GM19455 (cell line): ENCODE data around the gene CUBN.

Experiments
- ATAC-seq: cut with Tn5 transposase; IDR thresholded peaks from one replicate; pipeline ENCODE4 v1.9.1; 2021; ENCODE audit not compliant: unreplicated experiment

Gene CUBN

GRCh38 chr10:17043586-17043985 is 86.0 kb downstream of the CUBN start:
- ATAC-seq = no peak

- no peak for ATAC-seq
Measured at GRCh38 chr10:17041626-17042520, 87.7 kb downstream of the CUBN start.

DNA sequence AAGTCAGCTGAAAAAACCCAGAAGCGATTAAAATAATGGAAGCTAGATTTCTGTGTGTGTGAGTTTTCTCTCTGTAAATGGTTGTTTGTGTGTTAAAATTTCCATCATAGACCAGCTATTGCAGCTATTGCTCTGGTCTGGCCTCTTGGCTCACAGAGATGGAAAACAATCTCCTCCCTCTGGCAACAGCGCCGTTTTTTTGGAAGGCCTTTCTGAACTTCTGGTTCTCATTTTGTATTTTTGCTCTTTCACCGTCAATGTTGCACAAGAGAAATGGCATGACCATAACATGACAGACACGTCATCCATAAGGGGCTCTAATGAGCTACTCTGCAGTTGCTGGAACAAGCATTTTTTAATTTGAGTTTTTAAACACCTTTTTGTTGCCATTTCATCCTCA is 91.0 kb downstream of the CUBN start:
- ATAC-seq = no peak

DNA sequence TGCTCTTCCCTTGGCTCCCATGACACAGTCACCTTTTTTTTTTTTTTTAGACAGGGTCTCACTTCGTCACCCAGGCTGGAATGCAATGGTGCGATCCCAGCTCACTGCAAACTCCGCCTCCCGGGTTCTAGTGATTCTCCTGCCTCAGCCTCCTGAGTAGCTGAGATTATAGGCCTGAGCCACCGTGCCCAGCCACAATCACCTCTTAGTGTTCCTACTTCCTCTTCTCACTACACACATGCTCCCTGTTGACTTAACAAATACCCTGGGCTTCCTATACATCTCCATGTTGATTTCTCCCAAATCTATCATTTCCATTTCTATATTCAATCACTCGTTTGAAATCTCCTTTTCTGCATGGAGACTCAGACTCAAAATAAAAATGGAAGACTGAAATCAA is 91.7 kb downstream of the CUBN start:
- no peak for ATAC-seq

GRCh38 chr10:17035446-17035845 is 94.2 kb downstream of the CUBN start:
- ATAC-seq = no peak

- no peak for ATAC-seq
Measured at GRCh38 chr10:17033529-17034260, 95.9 kb downstream of the CUBN start.

DNA sequence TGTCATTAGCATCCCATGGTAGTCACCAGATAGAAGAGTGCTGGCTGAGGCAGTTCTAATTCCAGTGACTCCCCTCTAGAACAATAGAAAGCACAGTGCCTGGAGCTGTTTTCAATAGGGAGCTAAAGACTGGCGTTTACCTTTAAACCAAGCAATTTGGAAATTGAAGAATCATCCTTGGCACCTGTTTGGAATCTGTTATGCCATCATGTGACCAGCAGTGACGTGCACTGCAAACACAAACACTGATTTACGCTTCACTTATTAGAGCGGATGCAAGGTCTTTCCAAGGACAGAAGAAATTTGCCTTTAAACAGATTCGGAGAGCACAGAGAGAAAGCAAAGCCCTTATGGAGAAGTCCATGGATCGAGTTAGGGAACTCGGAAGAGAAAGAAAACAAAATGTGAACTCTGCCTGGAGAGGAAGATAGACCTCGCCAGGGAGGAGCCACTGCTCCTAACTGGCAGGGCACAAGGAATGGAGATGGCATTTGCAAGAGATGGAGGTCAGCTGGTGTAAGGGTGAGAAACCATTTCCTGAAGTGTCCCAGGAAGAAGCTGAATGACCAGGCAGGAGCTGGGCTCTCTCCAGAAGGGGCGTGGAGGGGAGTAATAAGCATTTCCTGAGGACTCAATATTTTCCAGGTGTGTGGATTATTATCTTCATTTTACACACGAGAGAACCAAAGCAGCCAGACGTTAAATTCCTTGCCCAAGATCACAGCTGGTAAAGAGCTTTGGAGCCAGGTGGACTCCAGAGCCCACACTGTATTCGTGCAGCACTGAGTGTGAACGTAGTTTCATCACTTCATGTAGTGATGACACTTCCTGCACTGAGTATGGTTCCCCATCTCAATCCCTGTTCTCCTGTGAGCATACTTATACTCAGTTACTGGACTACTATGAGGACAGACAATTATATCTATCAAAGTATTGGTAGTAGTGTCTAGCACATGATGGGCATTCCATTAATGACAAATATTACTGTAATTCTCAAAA is 97.7 kb downstream of the CUBN start:
- ATAC-seq = no peak

DNA sequence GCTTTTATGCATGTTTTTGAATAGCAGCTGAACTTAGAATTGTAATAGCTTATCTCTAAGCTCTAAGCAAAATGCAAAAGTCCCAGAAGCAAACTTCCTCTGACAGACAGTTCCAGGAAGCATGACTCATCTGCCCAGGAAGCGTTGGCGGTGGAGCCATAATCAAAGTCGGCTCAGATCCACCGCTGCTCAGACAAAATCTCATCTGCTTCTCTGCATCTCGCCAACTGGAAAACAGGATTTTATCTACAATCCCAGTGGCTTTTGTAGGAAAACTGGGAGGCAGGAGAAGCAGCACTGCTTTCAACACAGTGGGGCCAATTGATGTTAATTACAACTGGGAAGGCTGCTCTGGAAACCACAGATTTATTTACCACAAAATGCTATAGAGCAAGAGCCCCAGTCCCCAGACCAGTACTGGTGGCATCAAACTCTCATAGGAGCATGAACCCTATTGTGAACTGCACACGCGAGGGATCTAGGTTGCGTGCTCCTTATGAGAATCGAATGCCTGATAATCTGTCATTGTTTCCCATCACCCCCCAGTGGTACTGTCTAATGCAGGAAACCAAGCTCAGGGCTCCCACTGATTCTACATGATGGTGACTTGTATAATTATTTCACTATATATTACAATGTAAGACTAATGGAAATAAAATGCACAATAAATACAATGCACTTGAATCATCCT is 99.9 kb downstream of the CUBN start:
- ATAC-seq = no peak

DNA sequence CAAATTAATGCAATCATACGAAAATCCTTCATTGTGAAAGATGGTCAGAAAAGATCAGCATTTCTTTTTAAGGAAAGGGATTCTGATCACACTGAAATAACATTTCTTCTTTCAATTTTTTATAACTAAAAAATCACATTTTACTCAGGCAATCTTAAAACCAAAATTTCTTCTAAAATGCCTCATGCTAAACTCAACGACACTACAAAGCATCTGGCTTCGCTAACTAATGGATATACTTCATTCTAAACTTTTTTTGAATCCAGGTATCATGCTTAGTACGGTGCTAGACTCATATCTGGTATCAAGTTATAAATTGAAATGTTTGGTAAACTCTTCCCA is 100.4 kb downstream of the CUBN start:
- no peak for ATAC-seq

- ATAC-seq = no peak
Measured at GRCh38 chr10:17028798-17029197, 100.8 kb downstream of the CUBN start.

DNA sequence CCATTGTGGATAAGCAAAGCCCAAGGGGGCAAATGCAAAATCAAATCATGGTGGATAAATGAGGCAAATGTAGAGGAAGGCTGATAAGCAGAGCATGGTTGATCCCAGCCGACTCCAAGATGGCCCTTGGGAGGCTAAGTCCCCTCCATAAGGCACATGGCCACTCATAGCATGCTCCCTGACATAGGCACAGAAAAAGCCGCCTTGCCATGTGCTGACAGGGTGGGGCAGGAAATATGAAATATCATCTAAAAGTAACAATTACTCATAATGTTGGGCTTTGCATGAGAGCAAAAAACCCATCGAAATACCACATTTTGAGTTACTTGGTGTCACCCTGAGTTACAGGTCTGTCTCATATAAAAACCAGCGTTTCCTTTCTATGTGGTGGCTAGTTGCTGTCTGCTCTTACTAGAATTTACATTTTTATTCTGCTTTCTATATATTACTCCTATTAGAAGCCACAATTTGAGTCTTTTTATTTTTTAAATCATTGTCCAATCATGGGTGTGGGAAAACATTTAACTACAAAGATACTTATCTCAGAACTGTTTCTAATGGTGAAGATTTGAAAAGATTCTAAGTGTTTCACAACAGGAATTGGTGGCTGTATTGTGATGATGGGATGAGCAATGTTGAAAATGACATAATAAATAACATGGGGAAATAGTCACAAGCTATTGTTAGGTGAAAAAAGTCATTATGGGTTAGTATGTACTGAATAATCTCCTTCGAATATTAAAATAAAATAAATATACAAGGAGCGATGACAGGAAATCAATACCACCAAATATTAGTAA is 102.7 kb downstream of the CUBN start:
- peak; percentile 62 for ATAC-seq

DNA sequence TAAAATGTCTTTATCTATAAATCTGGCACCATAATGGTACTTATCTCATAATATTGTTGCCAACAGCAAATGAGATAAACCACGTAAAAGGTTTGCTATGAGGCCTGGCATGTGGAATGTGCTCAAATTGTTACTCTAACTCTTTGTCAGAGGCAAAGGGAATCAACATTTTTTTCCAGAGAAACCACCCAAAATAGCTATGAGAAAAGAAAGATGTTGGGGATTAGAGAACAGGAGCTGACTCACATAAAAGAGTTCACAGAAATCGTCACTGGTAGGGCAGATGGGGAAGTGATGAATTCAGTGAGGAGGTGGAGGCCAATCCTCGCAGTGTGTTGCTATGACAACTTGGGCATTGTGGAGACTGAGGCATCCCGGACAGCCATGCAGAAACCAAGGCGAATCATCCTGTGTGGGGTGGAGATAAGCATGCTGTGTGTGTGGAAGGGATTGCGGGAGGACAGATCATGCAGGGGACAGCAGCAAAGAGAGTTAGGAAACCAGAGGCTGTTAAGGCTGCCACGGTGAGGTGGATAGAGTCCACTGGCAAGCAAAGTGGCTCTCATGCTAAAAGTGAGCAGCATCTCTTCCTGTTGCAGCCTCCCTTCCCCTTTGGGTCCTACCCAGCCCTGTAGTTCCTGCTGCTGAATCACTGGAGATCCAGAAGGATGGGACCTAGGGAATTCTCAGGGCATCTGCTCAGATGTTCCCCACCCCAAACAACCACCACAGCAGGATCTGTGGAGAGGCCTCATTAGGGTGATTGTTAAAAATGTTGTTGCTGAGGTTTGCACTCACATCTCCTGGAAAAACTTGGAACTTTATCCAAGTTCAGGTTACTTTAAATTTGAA is 103.9 kb downstream of the CUBN start:
- no peak for ATAC-seq

DNA sequence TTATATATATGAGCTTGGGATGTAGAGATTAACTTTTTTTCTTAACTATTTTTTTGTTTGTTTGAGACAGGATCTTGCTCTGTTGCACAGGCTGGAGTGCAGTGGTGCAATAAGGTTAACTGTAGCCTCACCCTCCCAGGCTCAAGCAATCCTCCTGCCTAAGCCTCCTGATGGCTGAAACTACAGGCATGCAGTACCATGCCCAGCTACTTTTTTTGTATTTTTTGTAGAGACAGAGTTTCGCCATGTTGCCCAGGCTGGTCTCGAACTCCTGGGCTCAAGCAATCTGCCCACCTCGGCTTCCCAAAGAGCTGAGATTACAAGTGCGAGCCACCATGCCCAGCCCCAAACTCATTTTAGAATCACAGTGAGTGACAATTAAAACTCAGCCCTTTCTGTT is 105.2 kb downstream of the CUBN start:
- ATAC-seq = no peak

DNA sequence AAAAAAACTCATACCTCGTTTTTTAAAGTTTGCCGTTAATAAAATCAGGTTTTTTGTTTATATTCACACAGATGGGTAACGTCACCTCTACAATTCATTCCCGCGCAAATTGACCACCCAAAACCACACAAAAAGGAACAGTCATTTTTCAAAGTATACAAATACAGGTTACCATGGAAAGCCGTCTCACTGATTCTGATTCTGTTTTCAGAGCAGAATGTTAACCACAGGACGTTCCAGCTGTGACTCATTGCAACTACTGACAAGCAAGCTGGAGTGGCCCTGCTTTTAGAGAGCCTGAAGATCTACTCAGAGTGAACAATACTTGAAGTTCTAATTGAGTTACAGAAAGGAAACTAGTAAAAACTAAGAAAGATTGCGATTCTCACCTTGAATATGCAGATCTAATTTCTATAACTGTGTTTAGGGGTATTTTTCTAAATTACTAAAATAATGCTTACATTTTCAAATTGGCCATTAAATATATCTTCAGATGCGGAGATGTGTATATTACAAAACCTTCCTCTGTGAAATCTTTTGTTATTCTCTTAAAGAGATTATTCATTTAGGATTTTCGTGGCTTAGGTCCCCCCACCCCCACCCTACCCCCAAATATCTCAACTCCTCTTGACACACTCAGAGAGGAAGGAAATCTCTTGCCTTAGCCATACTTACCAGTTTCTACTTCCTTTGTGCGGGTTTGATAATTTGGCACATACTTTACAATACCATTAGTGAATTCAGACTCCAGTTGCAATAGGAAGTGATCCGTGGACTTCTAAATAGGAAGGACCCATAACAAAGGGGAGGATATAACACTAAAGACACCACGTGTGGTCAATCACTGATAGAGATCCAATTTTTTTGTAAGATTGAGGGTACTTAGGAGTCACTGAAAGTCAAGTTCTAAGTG is 106.0 kb downstream of the CUBN start:
- ATAC-seq = peak; percentile 91

DNA sequence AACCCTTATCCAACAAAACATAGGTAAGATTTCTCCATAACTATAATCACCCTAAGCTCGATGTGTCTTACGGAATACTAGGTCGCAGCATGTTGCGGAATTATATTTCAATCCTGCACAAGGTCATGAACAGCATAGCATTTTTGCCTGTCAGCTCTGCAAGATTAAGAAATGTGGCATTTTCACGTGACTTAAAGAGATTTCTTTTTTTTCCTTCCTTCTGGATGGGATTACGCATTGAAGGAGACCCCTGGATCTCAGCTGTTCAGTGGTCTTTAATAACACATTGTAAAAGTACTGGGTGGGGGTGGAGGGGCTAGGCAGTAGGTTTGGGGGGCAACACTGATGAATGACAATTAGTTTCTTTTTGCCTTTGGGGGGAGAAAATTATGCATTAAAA is 106.7 kb downstream of the CUBN start:
- no peak for ATAC-seq

DNA sequence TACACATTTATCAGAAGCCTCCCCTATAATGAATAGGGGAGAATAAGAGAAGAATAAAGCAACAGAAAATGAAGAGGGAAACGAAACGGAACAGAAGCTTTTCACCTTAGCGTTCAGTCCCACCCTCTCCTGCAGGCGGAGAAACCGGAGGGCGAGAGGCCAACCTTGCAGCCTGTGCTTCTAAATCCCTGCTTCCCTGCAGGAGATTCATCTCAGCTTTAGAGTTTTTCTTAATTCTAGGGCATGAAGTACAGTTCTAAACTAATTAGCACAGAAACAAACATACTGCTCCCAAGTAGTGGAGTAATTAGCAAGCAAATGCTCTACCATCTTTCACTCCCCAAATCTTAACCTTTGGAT is 107.2 kb downstream of the CUBN start:
- no peak for ATAC-seq

GRCh38 chr10:17021656-17022465 is 107.8 kb downstream of the CUBN start:
- no peak for ATAC-seq
